Dedifferentiated amniotic fluid mesenchymal stem cell (primary cell): ENCODE measurements around the gene TNRC6C.
"Not testable (repeated sequence)": the region's sequence is repeated elsewhere in the genome, so short reads cannot be mapped to it uniquely, and the experiment has no call there.

Experiments
- DNase-seq: peaks from one replicate; pipeline ENCODE4 v3.0.0-alpha.2; 2016; ENCODE audit errors: extremely low spot score

TNRC6C gene

DNA sequence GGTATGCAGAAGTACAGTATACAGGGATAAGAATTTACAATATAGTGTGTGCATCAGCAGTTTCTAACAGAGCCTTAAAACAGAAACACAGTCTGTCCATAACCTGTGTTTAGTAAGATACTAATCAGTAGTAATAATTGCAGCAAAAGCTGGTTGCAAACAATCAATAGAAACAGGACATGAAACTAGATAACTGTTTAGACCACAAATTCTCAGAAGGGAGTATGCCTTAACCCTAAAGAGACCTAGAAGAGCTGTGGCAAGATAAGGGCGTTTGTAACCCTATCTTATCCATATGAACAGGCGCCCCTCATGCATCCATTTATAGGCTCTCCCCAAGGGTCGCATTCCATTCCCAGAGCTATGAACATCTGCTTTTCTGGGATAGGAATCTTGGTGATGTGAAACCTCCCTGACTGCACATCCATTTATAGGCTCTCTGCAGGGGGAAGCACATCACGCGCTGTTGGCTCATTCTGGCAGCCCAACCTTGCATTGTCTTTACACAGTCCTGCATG lies 123.9 kb downstream of the TNRC6C start:
- not testable (repeated sequence) for DNase-seq

DNA sequence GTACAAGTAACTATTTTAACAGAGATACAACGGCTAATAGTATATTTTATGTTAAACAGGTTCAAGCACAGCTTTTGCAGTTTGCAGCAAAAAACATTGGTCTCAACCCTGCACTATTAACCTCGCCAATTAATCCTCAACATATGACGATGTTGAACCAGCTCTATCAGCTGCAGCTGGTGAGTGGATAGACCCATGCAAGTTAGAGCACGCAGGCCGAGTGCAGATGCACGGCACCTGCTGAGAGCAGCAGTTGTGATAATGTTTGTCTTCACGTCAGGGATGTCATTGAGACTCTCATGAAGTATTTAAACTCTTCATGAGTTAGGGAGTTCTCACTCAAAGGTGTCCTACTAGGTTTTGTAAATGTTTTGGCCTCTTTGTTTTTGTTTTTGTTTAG lies 124.5 kb downstream of the TNRC6C start:
- DNase-seq, result no peak

DNA sequence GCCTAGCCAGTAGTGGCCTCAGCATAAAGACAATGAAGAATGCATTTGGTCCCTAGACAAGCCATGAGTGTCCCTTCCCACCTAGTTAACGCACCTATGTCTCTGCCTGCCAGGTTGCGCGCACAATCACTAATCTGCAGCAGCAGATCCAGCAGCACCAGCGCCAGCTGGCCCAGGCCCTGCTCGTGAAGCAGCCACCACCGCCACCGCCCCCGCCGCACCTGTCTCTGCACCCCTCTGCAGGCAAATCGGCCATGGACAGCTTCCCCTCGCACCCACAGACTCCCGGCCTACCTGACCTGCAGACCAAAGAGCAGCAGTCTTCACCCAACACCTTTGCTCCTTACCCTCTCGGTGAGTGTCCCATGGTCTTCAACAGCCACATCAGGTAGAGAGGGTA lies 128.2 kb downstream of the TNRC6C start:
- DNase-seq, result no peak

DNA sequence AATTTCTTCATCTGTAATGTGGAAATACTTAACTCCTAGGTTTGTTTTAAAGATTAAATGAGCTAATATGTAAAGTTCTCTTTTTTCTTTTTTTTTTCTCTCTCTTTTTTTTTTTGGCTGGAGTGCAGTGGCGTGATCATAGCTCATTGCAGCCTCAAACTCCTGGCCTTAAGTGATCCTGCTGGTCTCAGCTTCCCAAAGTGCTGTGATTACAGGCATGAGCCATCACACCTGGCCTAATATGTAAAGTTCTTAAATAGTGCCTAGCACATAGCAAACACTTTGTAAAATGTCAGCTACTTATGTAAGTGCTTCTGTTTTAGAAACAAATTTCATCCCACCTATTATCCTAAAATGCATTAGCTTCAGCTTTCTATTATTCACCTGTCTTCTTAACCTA lies 130.0 kb downstream of the TNRC6C start:
- no peak for DNase-seq

- DNase-seq, result no peak
Measured at GRCh38 chr17:78089576-78090281, 131.2 kb downstream of the TNRC6C start.

- no peak for DNase-seq
Measured at GRCh38 chr17:78092794-78093324, 134.4 kb downstream of the TNRC6C start.

- no peak for DNase-seq
Measured at GRCh38 chr17:78095035-78095434, 136.5 kb downstream of the TNRC6C start.

GRCh38 chr17:78096093-78096492 lies 137.6 kb downstream of the TNRC6C start:
- DNase-seq, result no peak

DNA sequence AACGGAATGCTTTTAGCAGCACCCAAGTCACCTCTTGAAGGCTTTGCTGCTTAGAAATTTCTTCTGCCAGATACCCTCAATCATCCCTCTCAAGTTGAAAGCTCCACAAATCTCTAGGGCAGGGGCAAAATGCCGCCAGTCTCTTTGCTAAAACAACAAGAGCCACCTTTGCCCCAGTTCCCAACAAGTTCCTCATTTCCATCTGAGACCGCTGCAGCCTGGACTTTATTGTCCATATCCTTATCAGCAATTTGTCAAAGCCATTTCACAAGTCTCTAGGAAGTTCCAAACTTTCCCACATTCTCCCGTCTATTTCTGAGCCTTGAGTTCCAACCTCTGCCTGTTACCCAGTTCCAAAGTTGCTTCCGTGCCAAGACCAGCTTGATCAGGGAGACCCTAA lies 142.6 kb downstream of the TNRC6C start:
- no peak for DNase-seq

DNA sequence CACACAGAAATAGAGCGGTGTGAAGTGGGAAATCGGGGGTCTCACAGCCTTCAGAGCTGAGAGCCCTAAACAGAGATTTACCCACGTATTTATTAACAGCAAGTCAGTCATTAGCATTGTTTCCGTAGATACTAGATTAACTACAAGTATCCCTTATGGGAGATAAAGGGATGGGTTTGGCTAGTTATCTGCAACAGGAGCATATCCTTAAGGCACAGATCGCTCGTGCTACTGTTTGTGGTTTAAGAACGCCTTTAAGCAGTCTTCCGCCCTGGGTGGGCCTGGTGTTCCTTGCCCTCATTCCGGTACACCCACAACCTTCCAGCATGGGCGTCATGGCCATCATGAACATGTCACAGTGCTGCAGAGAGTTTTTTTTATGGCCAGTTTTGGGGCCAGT lies 143.0 kb downstream of the TNRC6C start:
- no peak for DNase-seq

DNA sequence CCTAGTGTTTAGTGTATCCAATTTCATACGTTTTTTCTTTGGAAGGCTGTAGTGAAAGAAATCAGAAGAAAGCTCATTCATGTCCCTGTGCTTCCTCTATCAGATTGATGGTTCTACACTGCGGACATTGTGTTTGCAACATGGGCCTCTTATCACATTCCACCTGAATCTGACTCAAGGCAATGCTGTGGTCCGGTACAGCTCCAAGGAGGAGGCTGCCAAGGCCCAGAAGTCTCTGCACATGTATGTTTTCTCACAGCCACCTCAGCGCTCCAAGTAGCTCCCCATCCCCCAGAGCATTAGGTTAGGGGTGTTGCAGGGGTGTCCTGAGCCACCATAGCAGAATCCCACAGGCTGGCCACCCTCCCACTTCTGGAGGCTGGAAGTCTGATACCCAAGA lies 144.8 kb downstream of the TNRC6C start:
- no peak for DNase-seq

DNA sequence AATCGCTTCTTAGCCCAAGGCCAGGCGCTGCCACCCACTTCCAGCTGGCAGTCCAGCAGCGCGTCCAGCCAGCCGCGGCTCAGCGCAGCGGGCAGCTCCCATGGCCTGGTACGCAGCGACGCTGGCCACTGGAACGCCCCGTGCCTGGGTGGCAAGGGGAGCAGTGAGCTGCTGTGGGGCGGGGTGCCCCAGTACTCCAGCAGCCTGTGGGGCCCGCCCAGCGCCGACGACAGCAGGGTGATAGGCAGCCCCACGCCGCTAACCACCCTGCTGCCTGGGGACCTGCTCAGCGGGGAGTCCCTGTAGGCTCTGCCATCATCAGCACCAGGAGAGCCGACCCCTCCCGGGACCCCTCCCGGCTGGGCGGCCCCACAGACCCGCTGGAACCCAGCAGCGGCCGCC lies 146.0 kb downstream of the TNRC6C start:
- DNase-seq, result no peak

DNA sequence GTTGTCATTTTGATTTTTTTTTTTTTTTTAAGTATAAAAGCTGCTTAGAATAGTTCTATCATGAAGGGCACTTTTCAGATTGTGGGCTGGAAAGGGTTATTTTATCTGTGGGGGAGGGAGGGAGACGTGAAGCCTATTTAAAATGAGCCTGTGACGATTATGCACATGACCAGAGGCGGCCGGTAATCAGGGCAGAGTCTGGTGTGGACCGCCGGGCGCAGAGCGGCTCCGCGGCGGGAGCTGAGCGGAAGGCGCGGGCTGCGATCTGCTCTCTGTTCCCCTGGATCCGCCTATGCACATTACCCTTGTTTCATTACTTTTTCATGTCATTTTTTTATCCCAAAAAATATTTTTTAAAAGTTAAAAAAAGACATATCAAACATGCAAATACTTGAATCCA lies 146.6 kb downstream of the TNRC6C start:
- no peak for DNase-seq

GRCh38 chr17:78105551-78105950 lies 147.0 kb downstream of the TNRC6C start:
- DNase-seq, result no peak

DNA sequence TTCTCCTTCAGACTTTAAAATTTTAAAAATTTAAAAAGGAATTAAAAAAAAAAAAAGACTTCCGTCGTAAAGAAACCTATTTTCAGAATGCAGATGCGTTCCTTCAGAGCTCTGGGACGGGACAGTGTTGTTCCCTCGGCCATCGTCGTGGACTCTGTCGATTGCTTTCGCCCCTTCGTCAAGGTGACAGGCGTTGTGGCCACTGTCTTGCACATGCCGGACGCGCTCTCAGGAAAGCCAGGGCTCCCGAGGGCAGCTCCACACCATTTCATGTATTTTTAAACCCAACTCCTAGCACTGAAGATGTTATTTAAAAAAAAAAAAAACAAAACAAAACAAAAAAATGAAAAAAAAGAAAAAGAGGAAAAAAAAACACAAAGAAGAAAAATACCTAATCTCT lies 147.7 kb downstream of the TNRC6C start:
- DNase-seq, result no peak

- no peak for DNase-seq
Measured at GRCh38 chr17:78107457-78107856, 149.0 kb downstream of the TNRC6C start.

- DNase-seq, result no peak
Measured at GRCh38 chr17:78107976-78108725, 149.6 kb downstream of the TNRC6C start.

DNA sequence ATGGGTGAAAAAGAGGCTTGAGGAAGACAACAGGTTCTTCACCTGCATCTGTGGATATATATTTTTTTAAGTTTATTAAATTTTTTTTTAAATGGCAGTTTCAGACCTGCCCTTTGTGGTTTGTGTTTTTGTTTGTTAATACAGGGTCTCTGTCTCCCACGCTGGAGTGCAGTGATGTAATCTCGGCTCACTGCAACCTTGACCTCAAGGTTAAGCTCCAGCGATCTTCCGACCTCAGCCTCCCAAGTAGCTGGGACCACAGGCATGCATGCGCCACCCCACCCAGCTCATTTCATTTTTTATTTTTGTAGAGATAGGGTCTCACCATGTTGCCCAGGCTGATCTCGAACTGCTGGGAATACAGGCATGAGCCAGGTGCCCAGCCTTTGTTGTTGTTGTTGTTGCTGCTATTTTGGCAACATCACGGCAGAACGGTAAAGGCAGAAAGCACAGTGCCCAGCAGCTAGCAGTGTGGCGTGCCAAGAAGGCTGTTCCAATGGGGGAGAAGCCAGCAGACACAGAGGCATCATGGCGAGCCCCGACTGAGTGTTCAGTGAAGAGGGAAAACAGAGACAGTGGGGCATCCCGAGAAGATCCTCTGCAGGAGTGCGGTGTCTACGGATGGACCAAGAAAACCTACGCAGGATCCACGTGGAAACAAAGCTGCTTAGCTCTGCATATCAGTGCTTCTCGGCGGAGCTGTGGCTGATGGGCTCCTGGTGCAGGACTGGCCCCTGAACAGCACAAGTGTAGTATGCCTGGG lies 150.4 kb downstream of the TNRC6C start:
- no peak for DNase-seq

DNA sequence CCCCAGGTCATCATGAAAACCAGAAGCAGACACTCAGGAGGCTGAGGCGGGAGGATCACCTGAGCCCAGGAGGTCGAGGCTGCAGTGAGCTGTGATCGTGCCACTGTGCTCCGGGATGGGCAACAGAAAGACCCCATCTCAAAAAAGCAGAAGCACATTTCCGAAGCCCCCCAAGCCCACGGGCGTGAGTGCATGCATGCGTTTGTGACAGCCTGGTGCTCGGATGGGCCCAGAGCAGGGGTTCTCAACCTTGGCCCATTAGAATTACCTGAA lies 150.9 kb downstream of the TNRC6C start:
- DNase-seq, result no peak

DNA sequence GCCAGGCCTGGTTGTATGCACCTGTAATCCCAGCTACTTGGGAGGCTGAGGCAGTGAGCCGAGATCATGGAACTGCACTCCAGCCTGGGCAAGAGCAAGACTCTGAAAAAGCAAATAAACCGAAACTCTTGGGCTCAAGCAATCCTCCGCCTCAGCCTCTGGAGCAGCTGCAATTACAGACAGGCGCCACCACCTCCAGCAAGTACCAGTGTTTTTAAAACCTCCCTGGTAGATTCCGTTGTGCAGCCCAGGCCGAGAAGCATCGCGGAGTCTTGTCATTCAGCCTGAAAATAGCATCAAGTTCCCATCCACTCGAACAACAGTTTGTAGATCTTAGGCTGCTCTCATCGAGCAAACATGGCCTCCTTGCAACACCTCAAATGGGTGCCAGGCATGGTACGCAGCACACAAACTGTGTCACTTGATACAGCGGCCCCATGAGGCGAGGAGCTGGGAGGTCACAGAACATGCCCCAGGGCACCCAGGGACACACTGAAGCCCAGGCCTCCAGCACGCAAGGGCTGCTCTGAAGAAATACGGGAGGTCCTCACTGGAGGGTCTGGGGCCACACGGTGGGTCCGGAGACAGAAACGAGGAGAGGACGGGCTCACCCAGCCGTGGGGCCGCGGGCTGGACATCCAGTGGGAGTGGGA lies 152.0 kb downstream of the TNRC6C start:
- DNase-seq, result no peak

DNA sequence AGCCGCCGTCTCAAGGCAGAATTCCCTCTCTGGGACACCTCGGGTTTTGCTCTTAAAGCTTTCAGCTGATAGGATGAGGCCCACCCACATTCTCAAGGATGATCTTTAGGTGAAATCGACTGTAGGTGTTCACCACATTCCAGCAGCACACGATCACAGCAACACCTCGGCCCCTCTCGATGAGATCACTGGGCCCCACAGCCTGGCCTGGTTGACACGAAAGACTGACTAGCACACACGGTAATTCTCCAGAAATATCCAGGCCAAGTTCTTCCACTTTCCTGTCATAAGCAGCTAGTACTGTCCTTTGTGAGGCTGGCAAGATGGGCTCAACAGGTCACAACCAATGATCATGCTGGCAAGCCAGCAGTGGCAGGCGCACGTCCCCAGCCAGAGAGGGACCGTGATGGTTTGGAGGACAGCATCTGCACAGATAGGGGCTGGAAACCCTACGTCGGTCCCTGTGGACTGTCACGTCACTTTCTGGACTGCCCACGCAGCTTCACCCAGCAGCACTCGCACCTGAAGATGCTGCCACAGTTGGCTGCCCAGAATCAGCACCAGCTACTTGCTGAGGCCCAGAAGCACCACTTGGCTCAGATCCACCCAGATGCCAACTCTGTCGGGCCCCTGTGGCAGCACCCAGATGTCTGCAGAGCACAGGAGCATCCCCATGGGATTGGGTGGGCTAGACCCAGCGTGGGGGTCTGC lies 152.7 kb downstream of the TNRC6C start:
- no peak for DNase-seq
